ENCODE results near the gene SHISAL1. TPM values are rescaled to one million over a fixed set of nuclear protein-coding genes. Genes with fewer than 3 reads are reported as not detected.

Gene SHISAL1
- total and polyA plus RNA-seq, 9 donors: 0.33 to 4.5 (median 2.0) TPM

GRCh38 chr22:44200855-44201550, 111.7 kb downstream of the SHISAL1 start:
- H3K27ac ChIP-seq: no peak overlapping the region
- H3K9me3 ChIP-seq: no peaks in the 10 kb centered on the region
- H3K4me1 ChIP-seq (ENCODE audit: insufficient read depth): no peaks in the 10 kb centered on the region
- intact Hi-C loops (cut with DNase I): no loop called here
- no peak for TF ChIP-seq POLR2A (IDR thresholded peaks at IDR 0.05)
- no peak overlapping the region for H3K4me3 ChIP-seq
- 65 to 74% (median 69%) methylated on average over 10 to 17 of the region's 17 CpGs for WGBS, 3 donors
- DNase-seq: peak in 1 of 5 donors; percentile 20
- no peaks in the 10 kb centered on the region for H3K36me3 ChIP-seq
- H3K27me3 ChIP-seq: no peaks in the 10 kb centered on the region

GRCh38 chr22:44200451-44200850, 112.3 kb downstream of the SHISAL1 start:
- no peaks in the 10 kb centered on the region for H3K27me3 ChIP-seq
- TF ChIP-seq CTCF (IDR thresholded peaks at IDR 0.05) (no peak), EP300 (IDR thresholded peaks at IDR 0.05) (no peak), POLR2A (IDR thresholded peaks at IDR 0.05) (no peak)
- H3K36me3 ChIP-seq: no peaks in the 10 kb centered on the region
- H3K4me1 ChIP-seq (ENCODE audit: insufficient read depth): no peaks in the 10 kb centered on the region
- intact Hi-C loops (cut with DNase I): no loop called here
- WGBS, 3 donors: 91 to 95% (median 92%) methylated on average over 6 of the region's 6 CpGs
- H3K4me3 ChIP-seq: no peak overlapping the region
- no peak overlapping the region for H3K27ac ChIP-seq
- peak in 1 of 5 donors; percentile 5 for DNase-seq
- H3K9me3 ChIP-seq: no peaks in the 10 kb centered on the region

- H3K27ac ChIP-seq: no peak overlapping the region
- H3K27me3 ChIP-seq: no peaks in the 10 kb centered on the region
- WGBS, 3 donors: 86 to 93% (median 89%) methylated on average over 5 of the region's 5 CpGs
- no peaks in the 10 kb centered on the region for H3K4me1 ChIP-seq (ENCODE audit: insufficient read depth)
- no peak for TF ChIP-seq CTCF (IDR thresholded peaks at IDR 0.05)
- no peak for TF ChIP-seq EP300 (IDR thresholded peaks at IDR 0.05)
- TF ChIP-seq POLR2A (IDR thresholded peaks at IDR 0.05): no peak
- H3K4me3 ChIP-seq: no peak overlapping the region
- no peaks in the 10 kb centered on the region for H3K9me3 ChIP-seq
- DNase-seq: peak in 1 of 5 donors; percentile 9
- no peaks in the 10 kb centered on the region for H3K36me3 ChIP-seq
- intact Hi-C loops (cut with DNase I): no loop called here
These were observed 112.9 kb downstream of the SHISAL1 start for GRCh38 chr22:44199866-44200265.

GRCh38 chr22:44199164-44199563, 113.6 kb downstream of the SHISAL1 start:
- Histone ChIP-seq H3K36me3 (no peaks in the 10 kb centered on the region), H3K27ac (no peak overlapping the region), H3K9me3 (no peaks in the 10 kb centered on the region), H3K27me3 (no peaks in the 10 kb centered on the region), H3K4me3 (no peak overlapping the region), H3K4me1 (ENCODE audit: insufficient read depth) (no peaks in the 10 kb centered on the region)
- no peak for DNase-seq
- no peak for TF ChIP-seq CTCF (IDR thresholded peaks at IDR 0.05)
- TF ChIP-seq EP300 (IDR thresholded peaks at IDR 0.05): no peak
- no peak for TF ChIP-seq POLR2A (IDR thresholded peaks at IDR 0.05)
- WGBS, 3 donors: 94 to 97% (median 95%) methylated on average over 2 of the region's 2 CpGs
- intact Hi-C loops (cut with DNase I): no loop called here

- Histone ChIP-seq H3K4me3 (no peak overlapping the region), H3K9me3 (no peaks in the 10 kb centered on the region), H3K27ac (no peak overlapping the region), H3K4me1 (ENCODE audit: insufficient read depth) (no peaks in the 10 kb centered on the region), H3K36me3 (no peaks in the 10 kb centered on the region), H3K27me3 (no peaks in the 10 kb centered on the region)
- peak in 1 of 5 donors; percentile 1 for DNase-seq
- TF ChIP-seq POLR2A (IDR thresholded peaks at IDR 0.05) (no peak), CTCF (IDR thresholded peaks at IDR 0.05) (no peak), EP300 (IDR thresholded peaks at IDR 0.05) (no peak)
- intact Hi-C loops (cut with DNase I): no loop called here
- WGBS, 3 donors: 90 to 93% (median 93%) methylated on average over 2 of the region's 2 CpGs
These were observed 115.5 kb downstream of the SHISAL1 start for GRCh38 chr22:44197271-44197670.

Measured in ovary (tissue), 9 donors.